GM19463 (cell line): ENCODE measurements around the gene M1AP.

Source experiments
- ATAC-seq: cut with Tn5 transposase; IDR thresholded peaks from one replicate; pipeline ENCODE4 v1.9.1; 2021; ENCODE audit warnings: mild to moderate bottlenecking, moderate library complexity; ENCODE audit not compliant: unreplicated experiment

The M1AP gene

GRCh38 chr2:74551530-74551929 is 96.6 kb downstream of the M1AP start:
- no peak for ATAC-seq

DNA sequence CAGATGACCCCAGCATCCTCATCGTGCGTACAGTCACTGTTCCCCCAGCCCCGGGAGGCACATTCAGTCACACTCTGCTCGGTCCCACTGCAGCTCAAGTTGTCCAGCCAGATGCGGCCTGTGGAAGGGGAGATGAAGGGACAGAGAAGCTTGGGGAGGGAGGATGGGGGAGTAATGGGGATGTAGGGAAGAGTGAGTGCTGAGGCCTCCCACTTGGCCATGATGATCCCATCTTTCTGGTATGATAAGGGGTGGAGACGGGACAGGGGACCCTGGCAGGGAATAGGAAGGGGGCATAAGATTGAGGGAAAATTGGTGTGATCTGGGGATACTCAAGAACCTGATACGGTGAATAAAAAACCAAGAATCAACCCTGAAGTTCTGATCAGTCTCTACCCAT is 97.9 kb downstream of the M1AP start:
- no peak for ATAC-seq

DNA sequence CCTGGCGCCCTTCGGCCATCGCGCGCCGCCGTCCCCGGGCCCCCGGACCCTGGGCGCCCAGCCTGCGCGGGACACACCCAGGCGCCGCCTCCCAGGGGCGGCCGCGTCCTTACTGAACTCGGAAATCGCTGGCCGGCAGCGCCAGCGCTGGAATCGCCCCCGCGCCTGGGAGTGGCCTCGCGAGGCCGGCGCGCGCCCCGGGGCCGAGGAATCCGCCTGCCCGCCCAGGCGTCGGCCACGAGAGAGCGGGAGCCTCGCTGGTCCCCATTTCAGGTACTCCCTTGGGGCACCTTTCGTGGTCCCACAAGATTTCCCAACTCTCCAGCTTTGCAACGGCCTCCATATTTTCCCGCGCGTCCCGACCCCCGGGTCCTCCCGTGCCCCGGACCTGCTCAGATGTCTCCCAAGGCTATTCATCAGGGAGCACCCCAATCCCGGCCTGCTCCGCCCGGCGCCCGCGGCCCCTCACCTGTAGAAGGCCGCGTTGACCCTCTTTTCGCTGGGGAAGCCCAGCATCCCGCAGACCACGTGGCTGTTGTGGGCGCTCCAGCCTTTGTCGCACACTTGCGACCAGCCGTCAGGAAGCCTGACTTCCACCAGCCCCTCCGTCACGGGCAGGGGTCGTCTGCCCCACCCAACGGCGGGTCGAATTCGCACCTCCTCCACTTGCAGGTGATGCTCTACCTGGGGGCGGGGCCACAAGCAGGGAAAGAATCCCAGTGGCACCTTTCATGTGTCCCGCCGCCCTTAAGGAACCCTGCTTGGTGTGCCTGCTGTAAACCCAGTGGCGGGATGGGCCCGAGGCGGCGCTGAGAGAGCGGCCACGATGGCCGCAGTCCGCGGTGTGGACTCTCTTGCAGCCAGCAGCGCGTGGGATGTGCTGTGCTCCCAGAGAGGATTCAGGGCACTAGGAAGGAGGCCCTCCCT is 99.0 kb downstream of the M1AP start:
- ATAC-seq, result peak; percentile 46

GRCh38 chr2:74548285-74548899 is 99.7 kb downstream of the M1AP start:
- ATAC-seq, result no peak

DNA sequence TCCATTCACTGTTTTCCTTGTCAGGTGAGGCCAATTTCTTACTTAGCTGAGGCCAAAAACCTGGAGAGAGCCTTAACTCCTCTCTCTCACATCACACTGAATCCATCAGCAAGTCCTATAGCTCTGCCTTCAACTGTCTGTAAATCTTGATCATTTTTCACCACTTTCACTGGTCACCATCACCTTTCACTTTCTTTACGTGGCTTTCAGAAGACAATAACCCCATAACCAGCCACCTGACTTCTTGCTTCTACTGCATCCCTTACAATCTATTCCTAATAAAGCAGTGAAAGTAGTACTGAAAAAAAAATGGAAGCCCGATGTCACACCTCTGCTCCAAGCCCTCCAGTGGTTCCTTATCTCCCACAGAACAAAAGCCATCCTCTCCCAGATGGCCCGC is 102.1 kb downstream of the M1AP start:
- ATAC-seq, result no peak

GRCh38 chr2:74544634-74545033 is 103.5 kb downstream of the M1AP start:
- no peak for ATAC-seq

- ATAC-seq, result no peak
These were observed 105.2 kb downstream of the M1AP start for GRCh38 chr2:74542978-74543377.

- ATAC-seq, result no peak
These were observed 107.8 kb downstream of the M1AP start for GRCh38 chr2:74540291-74540690.

DNA sequence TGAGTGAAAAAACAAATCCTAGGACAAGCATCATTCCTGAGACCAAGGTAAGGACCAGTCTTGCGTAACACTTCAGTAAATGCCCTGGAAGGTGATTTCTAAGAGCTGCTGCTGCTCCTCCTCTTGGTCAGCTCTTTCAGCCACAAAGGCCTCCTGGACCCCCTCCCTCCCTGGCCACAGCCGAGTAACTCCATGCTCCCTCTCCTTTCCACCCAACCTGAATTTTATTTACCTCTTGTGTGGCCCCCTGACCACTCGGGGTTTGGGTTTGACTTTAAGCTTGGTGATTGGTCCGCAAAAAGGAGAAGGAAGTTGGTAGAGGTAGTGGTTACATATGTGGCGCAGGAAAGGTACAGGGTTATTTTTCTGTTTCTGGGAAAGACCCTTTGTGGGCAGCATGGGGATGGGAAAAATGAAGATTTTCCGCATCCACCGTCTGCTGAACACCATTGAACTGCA is 109.2 kb downstream of the M1AP start:
- ATAC-seq, result peak; percentile 51

DNA sequence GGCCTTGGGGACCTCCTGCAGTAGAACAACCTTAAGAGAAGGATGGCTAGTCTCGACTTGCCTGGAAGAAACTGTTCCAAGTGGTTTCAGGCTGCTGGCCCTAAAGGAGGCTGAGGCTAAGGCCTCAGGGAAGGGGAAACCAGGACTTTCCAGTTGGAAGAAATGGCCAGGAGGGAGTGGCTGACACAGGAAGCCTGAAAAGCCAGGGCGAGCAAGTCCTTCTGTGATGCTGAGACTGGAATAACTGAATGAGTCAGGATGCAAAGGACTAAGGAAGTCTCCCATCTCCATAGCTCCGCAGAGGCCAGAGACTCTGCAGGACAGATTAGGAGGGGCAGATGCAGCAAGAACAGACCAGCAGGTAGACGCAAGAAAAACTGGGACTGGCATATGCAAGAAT is 111.0 kb downstream of the M1AP start:
- no peak for ATAC-seq

DNA sequence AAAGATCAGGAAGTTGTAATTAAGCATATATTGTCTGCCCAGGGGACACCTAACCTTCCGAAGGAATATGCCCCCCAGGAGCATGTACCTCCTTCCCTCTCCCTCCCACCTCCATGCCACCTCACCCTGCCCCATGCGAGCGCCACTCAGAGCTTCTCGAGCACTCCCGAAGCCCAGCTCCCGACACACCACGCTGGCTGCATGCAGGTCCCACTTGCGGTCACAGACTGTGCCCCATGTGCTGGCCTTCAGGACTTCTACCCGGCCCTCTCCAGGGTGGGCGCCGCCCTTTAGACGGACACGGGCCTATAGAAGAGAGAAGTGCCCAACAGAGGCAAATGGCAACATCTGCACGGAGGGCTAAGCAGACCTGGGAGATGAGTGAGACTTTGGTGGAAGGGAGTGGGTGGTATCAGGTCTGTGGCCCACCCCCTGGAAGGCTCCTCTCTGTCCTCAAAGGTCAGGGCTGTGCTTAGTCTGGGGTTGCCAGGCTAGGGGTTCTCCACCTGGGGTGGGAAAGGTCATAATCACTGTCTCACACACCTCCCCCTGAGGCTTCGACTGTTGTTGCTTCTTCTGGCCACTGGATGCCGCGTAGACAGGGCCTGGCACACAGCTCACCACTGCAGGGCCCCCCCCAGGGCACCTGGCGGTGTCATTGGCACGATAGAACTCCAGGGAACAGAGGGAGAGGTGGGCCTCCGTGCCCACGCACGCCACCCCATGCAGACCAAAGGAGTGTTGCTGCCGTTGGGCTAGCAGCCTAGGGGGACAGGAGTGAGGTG is 111.8 kb downstream of the M1AP start:
- no peak for ATAC-seq

DNA sequence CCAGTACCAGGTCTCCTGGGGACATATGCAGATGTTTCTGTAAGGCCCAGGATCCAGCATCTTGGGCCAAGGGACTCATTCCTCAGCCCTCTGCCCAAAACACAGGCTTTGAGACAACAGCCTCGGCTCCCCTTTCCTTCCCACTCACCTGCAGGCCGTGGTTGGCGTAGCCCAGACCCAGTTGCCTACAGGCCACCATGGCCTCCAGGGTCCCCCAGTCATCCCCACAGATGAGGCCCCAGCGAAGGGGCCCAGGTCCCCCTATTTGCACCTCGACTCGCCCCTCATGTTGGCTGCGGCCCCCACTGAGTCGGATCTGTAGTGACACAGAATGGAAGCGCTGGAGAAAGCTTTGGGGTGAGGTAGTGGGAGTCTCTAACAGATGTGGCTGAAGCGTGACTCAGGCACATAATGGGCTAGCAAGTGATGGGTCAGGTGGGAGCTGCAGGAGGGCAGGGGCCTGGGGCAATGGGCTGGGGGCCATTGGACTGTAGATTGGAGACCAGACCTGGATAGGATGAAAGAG is 112.6 kb downstream of the M1AP start:
- no peak for ATAC-seq

- ATAC-seq, result no peak
These were observed 113.7 kb downstream of the M1AP start for GRCh38 chr2:74534411-74534810.

DNA sequence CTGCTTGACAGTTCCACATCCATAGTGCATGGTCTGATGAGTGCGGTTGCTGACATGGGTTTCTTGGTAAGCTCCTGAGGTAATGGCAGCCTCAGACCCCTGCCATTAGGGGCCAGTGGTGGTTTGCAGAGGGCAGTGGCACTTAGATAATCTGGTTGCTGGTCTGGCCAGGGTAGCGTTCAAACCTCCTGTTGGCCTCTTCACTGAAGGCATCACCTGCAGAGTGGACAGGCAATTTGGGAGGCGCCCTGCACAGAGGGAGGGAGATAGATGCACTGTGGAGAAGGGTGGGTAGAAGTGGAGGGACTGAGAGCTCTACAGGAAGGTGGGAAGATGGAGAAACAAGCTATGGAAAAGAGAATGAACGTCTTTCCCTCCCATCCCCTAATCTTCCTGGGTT is 114.7 kb downstream of the M1AP start:
- no peak for ATAC-seq

GRCh38 chr2:74532222-74532621 is 115.9 kb downstream of the M1AP start:
- ATAC-seq, result no peak

DNA sequence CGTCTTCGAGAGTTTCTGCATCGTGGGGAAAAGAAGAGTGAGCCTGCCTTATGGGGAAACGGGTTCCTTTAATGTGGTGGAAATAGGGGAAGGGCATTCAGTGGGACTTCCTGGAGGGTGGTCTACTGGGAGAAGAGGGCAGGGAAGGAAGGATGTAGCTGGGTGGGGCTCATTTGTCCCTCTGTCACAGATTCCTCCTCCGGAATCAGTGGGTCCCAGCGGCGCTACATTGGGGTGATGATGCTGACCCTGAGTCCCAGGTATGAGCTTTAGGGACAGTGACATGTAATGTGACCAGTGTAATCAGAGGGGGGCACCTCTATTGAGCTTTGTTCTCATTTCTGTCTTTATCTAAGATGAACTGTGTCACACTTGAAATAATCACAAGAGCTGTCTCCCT is 116.5 kb downstream of the M1AP start:
- no peak for ATAC-seq

- ATAC-seq, result peak; percentile 29
These were observed 117.6 kb downstream of the M1AP start for GRCh38 chr2:74530239-74531187.

- ATAC-seq, result peak; percentile 80
These were observed 118.5 kb downstream of the M1AP start, which contains the start of the genes AUP1 and HTRA2 for GRCh38 chr2:74529357-74530238. AUP1 (minus strand) TSS chr2:74529706; CDS start chr2:74529629, 77 bp downstream. HTRA2 (plus strand) TSS chr2:74529933; CDS start chr2:74530007, 74 bp downstream.
